IMR-90 (cell line): ENCODE measurements around the gene TEDC2. TPM values are rescaled to one million over a fixed set of nuclear protein-coding genes. Genes with fewer than 3 reads are reported as not detected.

Experiments
- ATAC-seq: fragments of 200-7000 bp; cut with Tn5 transposase; 2 replicates; pipeline ENCODE4 v1.9.1; 2020; ENCODE audit warnings: low read depth, mild to moderate bottlenecking, moderate library complexity
- BruUV-seq: library from RNA; stranded (reverse); fragments of 400-500 nt; replicated peaks from 2 replicates; lab custom pipeline; 2021; lab: Mats Ljungman, UMichigan
- CTCF ChIA-PET: fragments of 300-600 bp; formaldehyde crosslinking; extraction: SDS; loops from one replicate; lab custom pipeline; 2021; ENCODE audit warnings: antibody characterized with exemption; lab: Yijun Ruan, JAX
- POLR2A ChIA-PET: fragments of 300-600 bp; sonication (Branson Sonifier 250); formaldehyde crosslinking; loops from one replicate; lab custom pipeline; 2022; ENCODE audit warnings: antibody characterized with exemption; ENCODE audit not compliant: unreplicated experiment; lab: Charles Lee
- DNase-seq: peaks from one replicate; pipeline ENCODE4 v3.0.0; 2013
- H2AFZ ChIP-seq: replicated peaks from 2 replicates; pipeline ENCODE3; 2013; ENCODE audit warnings: low read length, mild to moderate bottlenecking; ENCODE audit not compliant: poor library complexity
- H2AK5ac ChIP-seq: 2 replicates; pipeline ENCODE4 v1.6.1; 2013; ENCODE audit warnings: low read depth, low read length, inconsistent platforms
- H2AK9ac ChIP-seq: replicated peaks from 2 replicates; pipeline ENCODE3; 2013; ENCODE audit warnings: mild to moderate bottlenecking, low read depth, low read length, moderate library complexity; ENCODE audit not compliant: poor library complexity
- H2BK120ac ChIP-seq: 2 replicates; pipeline ENCODE4 v1.6.1; 2013; ENCODE audit warnings: low read depth, low read length, inconsistent platforms
- H2BK15ac ChIP-seq: 3 replicates; pipeline ENCODE4 v1.6.1; 2013; ENCODE audit warnings: low read depth, low read length, inconsistent platforms
- H2BK20ac ChIP-seq: 2 replicates; pipeline ENCODE4 v1.6.1; 2013; ENCODE audit warnings: low read depth, mild to moderate bottlenecking, inconsistent platforms, low read length, moderate library complexity
- H2BK5ac ChIP-seq: 2 replicates; pipeline ENCODE4 v1.6.1; 2013; ENCODE audit warnings: mild to moderate bottlenecking, low read depth, low read length, inconsistent platforms; ENCODE audit not compliant: poor library complexity, severe bottlenecking
- H3K14ac ChIP-seq: replicated peaks from 2 replicates; pipeline ENCODE4 v1.6.1; 2013; ENCODE audit warnings: low read depth, low read length, inconsistent platforms
- H3K18ac ChIP-seq: 2 replicates; pipeline ENCODE4 v1.6.1; 2013; ENCODE audit warnings: low read depth, low read length, control low read depth
- H3K23ac ChIP-seq: 2 replicates; pipeline ENCODE4 v1.6.1; 2013; ENCODE audit warnings: low read depth, low read length, inconsistent platforms
- H3K27ac ChIP-seq: 2 replicates; pipeline ENCODE4 v1.5.1; 2013; ENCODE audit warnings: mild to moderate bottlenecking, control low read depth, low read length; ENCODE audit not compliant: insufficient read depth
- H3K27me3 ChIP-seq: 2 replicates; pipeline ENCODE4 v1.6.1; 2013; ENCODE audit warnings: low read length; ENCODE audit not compliant: control insufficient read depth, insufficient read depth
- H3K36me3 ChIP-seq: 2 replicates; pipeline ENCODE4 v1.6.1; 2013; ENCODE audit warnings: low read length, mixed read lengths; ENCODE audit not compliant: control insufficient read depth, insufficient read depth
- H3K4ac ChIP-seq: 2 replicates; pipeline ENCODE4 v1.6.1; 2013; ENCODE audit warnings: low read depth, low read length, inconsistent platforms
- H3K4me1 ChIP-seq: 2 replicates; pipeline ENCODE4 v1.6.1; 2013; ENCODE audit warnings: low read length, mixed read lengths; ENCODE audit not compliant: control insufficient read depth, insufficient read depth
- H3K4me2 ChIP-seq: 2 replicates; pipeline ENCODE4 v1.6.1; 2013; ENCODE audit warnings: low read depth, mild to moderate bottlenecking, control low read depth, low read length, moderate library complexity
- H3K4me3 ChIP-seq: 2 replicates; pipeline ENCODE4 v1.5.1; 2013; ENCODE audit warnings: low read depth, mild to moderate bottlenecking, control low read depth, low read length, moderate library complexity; ENCODE audit not compliant: insufficient read depth
- H3K56ac ChIP-seq: 2 replicates; pipeline ENCODE4 v1.6.1; 2013; ENCODE audit warnings: low read length, inconsistent platforms; ENCODE audit not compliant: insufficient read depth; ENCODE audit errors: extremely low read depth
- H3K79me1 ChIP-seq, 2 experiments: 2 replicates each; pipeline ENCODE4 v1.6.1; 2013; ENCODE audit warnings: low read length in 2 of 2, inconsistent platforms in 1 of 2, low read depth in 1 of 2
- H3K9ac ChIP-seq: 2 replicates; pipeline ENCODE4 v1.6.1; 2013; ENCODE audit warnings: low read depth, low read length, control low read depth
- H3K9me1 ChIP-seq: 2 replicates; pipeline ENCODE4 v1.6.1; 2013; ENCODE audit warnings: low read length, inconsistent platforms; ENCODE audit not compliant: insufficient read depth
- H3K9me3 ChIP-seq: 2 replicates; pipeline ENCODE4 v1.6.1; 2013; ENCODE audit warnings: low read length; ENCODE audit not compliant: control insufficient read depth, insufficient read depth
- H4K20me1 ChIP-seq: 2 replicates; pipeline ENCODE4 v1.6.1; 2013; ENCODE audit warnings: low read length, inconsistent platforms; ENCODE audit not compliant: insufficient read depth
- H4K5ac ChIP-seq: 2 replicates; pipeline ENCODE4 v1.6.1; 2013; ENCODE audit warnings: mild to moderate bottlenecking, low read depth, low read length, control low read depth
- H4K8ac ChIP-seq, 2 experiments: 2 replicates each; pipeline ENCODE4 v1.6.1; 2013; ENCODE audit warnings: low read depth in 2 of 2, low read length in 2 of 2, control low read depth in 1 of 2, inconsistent platforms in 1 of 2
- H4K91ac ChIP-seq: 2 replicates; pipeline ENCODE4 v1.6.1; 2013; ENCODE audit warnings: low read depth, low read length, inconsistent platforms; ENCODE audit not compliant: insufficient read depth
- BHLHE40 ChIP-seq: fragments of 150-350 bp; IDR thresholded peaks from 2 replicates; pipeline ENCODE4 v1.6.1; 2016; ENCODE audit warnings: mild to moderate bottlenecking, low read depth, low read length
- CHD1 ChIP-seq: IDR thresholded peaks from 2 replicates; pipeline ENCODE4 v1.6.1; 2012; ENCODE audit warnings: low read depth, low read length, improper control_type of control experiment
- FOS ChIP-seq: fragments of 150-350 bp; IDR thresholded peaks from 2 replicates; pipeline ENCODE4 v1.6.1; 2016; ENCODE audit warnings: low read depth, low read length
- MAFK ChIP-seq: IDR thresholded peaks from 2 replicates; pipeline ENCODE4 v1.6.1; 2012; ENCODE audit warnings: low read depth, low read length, improper control_type of control experiment
- MAZ ChIP-seq: IDR thresholded peaks from 2 replicates; pipeline ENCODE4 v1.6.1; 2012; ENCODE audit warnings: low read depth, mild to moderate bottlenecking, low read length, improper control_type of control experiment, moderate library complexity, borderline replicate concordance
- MXI1 ChIP-seq: IDR thresholded peaks from 2 replicates; pipeline ENCODE4 v1.6.1; 2012; ENCODE audit warnings: low read depth, mild to moderate bottlenecking, low read length, moderate library complexity, borderline replicate concordance
- RFX5 ChIP-seq: IDR thresholded peaks from 2 replicates; pipeline ENCODE4 v1.8.0; 2012; ENCODE audit warnings: low read depth, mild to moderate bottlenecking, low read length, moderate library complexity
- SMC3 ChIP-seq: fragments of 150-350 bp; IDR thresholded peaks from 2 replicates; pipeline ENCODE4 v1.6.1; 2016; ENCODE audit warnings: low read depth, mild to moderate bottlenecking, antibody characterized with exemption, low read length, moderate library complexity
- WGBS, 2 experiments: methylation state at CpG; one replicate each; pipeline versions ENCODE4 v1.1.5 to v1.1.7; 2013; ENCODE audit warnings: missing lambda C conversion rate in 2 of 2; ENCODE audit not compliant: insufficient read length in 1 of 2; ENCODE audit errors: extremely low coverage in 2 of 2; 5-methylcytosine and 5-hydroxymethylcytosine counted together
- dilution Hi-C: fragments of 300-500 bp; cut with HindIII; formaldehyde crosslinking; loops from one replicate; pipeline ENCODE4 v1.14.3; 2018; ENCODE audit warnings: low sequenced_read_pairs; ENCODE audit not compliant: unreplicated experiment
- in situ Hi-C: fragments of 300-500 bp; cut with MboI; formaldehyde crosslinking; loops from 3 replicates; pipeline ENCODE4 v1.14.3; 2019; ENCODE audit warnings: low sequenced_read_pairs, inconsistent platforms, mixed read lengths
- intact Hi-C: fragments of 100-400 bp; cut with micrococcal nuclease; formaldehyde crosslinking; loops from 2 replicates; pipeline ENCODE4 v1.10.0; 2022
- polyA plus RNA-seq, 3 experiments: library from polyadenylated mRNA; depleted of rRNA; stranded (reverse); fragments of >200 nt; gene quantifications; 2 replicates each; pipeline ENCODE4 v1.2.3, GENCODE V29; 2012; ENCODE audit warnings: low replicate concordance in 1 of 3
- total RNA-seq: library from RNA; depleted of rRNA; stranded (reverse); fragments of >200 nt; gene quantifications from 2 replicates; pipeline ENCODE4 v1.2.3, GENCODE V29; 2012
- TF ChIP-seq, protein P1 (sequence below): fragments of 150-350 bp; IDR thresholded peaks from 2 replicates; pipeline ENCODE4 v1.6.1; 2017; ENCODE audit warnings: mild to moderate bottlenecking, antibody characterized with exemption, low read length, low read depth
- TF ChIP-seq, protein P2 (sequence below): conservative IDR thresholded peaks from 2 replicates; pipeline ENCODE4 v1.5.1; 2012; ENCODE audit warnings: mild to moderate bottlenecking, low read depth, low read length, improper control_type of control experiment

TEDC2 gene
- total and polyA plus RNA-seq, 2 of the 4 experiments (the other 2 are of a cell fraction): 3.6 to 7.3 TPM

DNA sequence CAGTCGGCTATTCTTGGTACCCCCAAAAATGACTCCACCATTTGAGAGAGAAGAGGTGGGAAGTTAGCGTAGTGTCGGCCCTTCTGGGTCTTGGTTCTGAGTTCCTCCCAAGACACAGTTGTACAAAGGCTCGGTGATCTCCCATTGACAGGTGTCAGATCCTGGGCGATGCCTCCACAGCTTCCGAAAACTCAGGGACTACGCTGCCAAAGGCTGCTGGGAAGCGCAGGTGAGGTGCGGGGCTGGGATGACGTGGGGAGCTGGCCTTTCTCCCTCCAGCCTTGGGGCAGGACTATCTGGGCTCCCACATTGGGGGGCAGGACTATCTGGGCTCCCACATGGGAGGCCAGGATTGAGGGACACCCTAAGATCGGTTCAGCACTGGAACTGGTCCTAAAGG lies 20.3 kb upstream of the TEDC2 start:
- TF ChIP-seq CHD1 (no peak), FOS (no peak), BHLHE40 (no peak), SMC3 (no peak), MXI1 (no peak), MAZ (no peak), RFX5 (no peak), MAFK (no peak)
- TF ChIP-seq, protein P1, sequence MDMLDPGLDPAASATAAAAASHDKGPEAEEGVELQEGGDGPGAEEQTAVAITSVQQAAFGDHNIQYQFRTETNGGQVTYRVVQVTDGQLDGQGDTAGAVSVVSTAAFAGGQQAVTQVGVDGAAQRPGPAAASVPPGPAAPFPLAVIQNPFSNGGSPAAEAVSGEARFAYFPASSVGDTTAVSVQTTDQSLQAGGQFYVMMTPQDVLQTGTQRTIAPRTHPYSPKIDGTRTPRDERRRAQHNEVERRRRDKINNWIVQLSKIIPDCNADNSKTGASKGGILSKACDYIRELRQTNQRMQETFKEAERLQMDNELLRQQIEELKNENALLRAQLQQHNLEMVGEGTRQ: no peak
- TF ChIP-seq, protein P2, sequence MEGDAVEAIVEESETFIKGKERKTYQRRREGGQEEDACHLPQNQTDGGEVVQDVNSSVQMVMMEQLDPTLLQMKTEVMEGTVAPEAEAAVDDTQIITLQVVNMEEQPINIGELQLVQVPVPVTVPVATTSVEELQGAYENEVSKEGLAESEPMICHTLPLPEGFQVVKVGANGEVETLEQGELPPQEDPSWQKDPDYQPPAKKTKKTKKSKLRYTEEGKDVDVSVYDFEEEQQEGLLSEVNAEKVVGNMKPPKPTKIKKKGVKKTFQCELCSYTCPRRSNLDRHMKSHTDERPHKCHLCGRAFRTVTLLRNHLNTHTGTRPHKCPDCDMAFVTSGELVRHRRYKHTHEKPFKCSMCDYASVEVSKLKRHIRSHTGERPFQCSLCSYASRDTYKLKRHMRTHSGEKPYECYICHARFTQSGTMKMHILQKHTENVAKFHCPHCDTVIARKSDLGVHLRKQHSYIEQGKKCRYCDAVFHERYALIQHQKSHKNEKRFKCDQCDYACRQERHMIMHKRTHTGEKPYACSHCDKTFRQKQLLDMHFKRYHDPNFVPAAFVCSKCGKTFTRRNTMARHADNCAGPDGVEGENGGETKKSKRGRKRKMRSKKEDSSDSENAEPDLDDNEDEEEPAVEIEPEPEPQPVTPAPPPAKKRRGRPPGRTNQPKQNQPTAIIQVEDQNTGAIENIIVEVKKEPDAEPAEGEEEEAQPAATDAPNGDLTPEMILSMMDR: no peak
- no peaks in the 10 kb centered on the region for H3K9me3 ChIP-seq
- CTCF ChIA-PET: no interaction called here
- no peak overlapping the region for H3K9ac ChIP-seq
- H2AK9ac ChIP-seq: no peak overlapping the region
- ATAC-seq (no peak), DNase-seq (no peak)
- H3K27ac ChIP-seq: no peak overlapping the region
- no peak overlapping the region for H2BK120ac ChIP-seq
- POLR2A ChIA-PET: no interaction called here
- H4K91ac ChIP-seq: no peak overlapping the region
- H3K4me3 ChIP-seq: no peak overlapping the region
- H3K9me1 ChIP-seq: no peaks in the 10 kb centered on the region; the same call in 1 of the 2 replicates
- no TSS peak for BruUV-seq
- H3K4me1 ChIP-seq: no peaks in the 10 kb centered on the region
- no peak overlapping the region for H2BK5ac ChIP-seq
- H3K4ac ChIP-seq: no peak overlapping the region
- H4K20me1 ChIP-seq: peaks cover 4% of the 10 kb centered on the region; the same call in 1 of the 2 replicates
- H3K4me2 ChIP-seq: no peak overlapping the region
- H2AFZ ChIP-seq: no peak overlapping the region
- H3K56ac ChIP-seq: no peak overlapping the region
- no peak overlapping the region for H2BK20ac ChIP-seq
- in situ Hi-C loops: no loop called here
- 88% methylated on average over 4 of the region's 11 CpGs; no CpG with 5 or more reads in 1 of the 2 experiments for WGBS, 2 experiments
- H2BK15ac ChIP-seq: no peak overlapping the region
- no peak overlapping the region; the same call in 1 of the 2 replicates for H2AK5ac ChIP-seq
- dilution Hi-C loops: no loop called here
- no peak overlapping the region for H4K8ac ChIP-seq
- peaks cover 31 to 37% of the 10 kb centered on the region in 2 experiments for H3K79me1 ChIP-seq
- no peak overlapping the region for H3K18ac ChIP-seq
- intact Hi-C loops: no loop called here
- no peak overlapping the region for H4K5ac ChIP-seq
- H3K23ac ChIP-seq: no peak overlapping the region
- H3K36me3 ChIP-seq: peaks cover 43% of the 10 kb centered on the region
- H3K14ac ChIP-seq: no peak overlapping the region
- no peaks in the 10 kb centered on the region for H3K27me3 ChIP-seq
